ENCODE results near the gene FAM177A1.
A peak's percentile ranks its signal among the peaks of the same experiment; 100 is the strongest.

The FAM177A1 gene

GRCh38 chr14:35046751-35047536 lies 872 bp downstream of the FAM177A1 start (continued):
- TF ChIP-seq, protein P1, sequence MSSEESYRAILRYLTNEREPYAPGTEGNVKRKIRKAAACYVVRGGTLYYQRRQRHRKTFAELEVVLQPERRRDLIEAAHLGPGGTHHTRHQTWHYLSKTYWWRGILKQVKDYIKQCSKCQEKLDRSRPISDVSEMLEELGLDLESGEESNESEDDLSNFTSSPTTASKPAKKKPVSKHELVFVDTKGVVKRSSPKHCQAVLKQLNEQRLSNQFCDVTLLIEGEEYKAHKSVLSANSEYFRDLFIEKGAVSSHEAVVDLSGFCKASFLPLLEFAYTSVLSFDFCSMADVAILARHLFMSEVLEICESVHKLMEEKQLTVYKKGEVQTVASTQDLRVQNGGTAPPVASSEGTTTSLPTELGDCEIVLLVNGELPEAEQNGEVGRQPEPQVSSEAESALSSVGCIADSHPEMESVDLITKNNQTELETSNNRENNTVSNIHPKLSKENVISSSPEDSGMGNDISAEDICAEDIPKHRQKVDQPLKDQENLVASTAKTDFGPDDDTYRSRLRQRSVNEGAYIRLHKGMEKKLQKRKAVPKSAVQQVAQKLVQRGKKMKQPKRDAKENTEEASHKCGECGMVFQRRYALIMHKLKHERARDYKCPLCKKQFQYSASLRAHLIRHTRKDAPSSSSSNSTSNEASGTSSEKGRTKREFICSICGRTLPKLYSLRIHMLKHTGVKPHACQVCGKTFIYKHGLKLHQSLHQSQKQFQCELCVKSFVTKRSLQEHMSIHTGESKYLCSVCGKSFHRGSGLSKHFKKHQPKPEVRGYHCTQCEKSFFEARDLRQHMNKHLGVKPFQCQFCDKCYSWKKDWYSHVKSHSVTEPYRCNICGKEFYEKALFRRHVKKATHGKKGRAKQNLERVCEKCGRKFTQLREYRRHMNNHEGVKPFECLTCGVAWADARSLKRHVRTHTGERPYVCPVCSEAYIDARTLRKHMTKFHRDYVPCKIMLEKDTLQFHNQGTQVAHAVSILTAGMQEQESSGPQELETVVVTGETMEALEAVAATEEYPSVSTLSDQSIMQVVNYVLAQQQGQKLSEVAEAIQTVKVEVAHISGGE (tag by site-specific recombination; conservative IDR thresholded peaks at IDR 0.05; ENCODE audit: low read depth): no peak
- TF ChIP-seq KLF16 (tag by site-specific recombination; IDR thresholded peaks at IDR 0.05): 0 out of 2 replicates have a peak, but pooled peaks have one; percentile 12
- TF ChIP-seq ZNF843 (tag by site-specific recombination; IDR thresholded peaks at IDR 0.05): no peak
- no peak for TF ChIP-seq HOXD13 (CRISPR knock-in tag; IDR thresholded peaks at IDR 0.05; ENCODE audit: borderline replicate concordance)
- TF ChIP-seq ZBTB1 (tag by site-specific recombination; IDR thresholded peaks at IDR 0.05): no peak
- TF ChIP-seq ZEB2 (tag by site-specific recombination; IDR thresholded peaks at IDR 0.05): 0 out of 2 replicates have a peak, but pooled peaks have one; percentile 13
- TF ChIP-seq ZFP69B (tag by site-specific recombination; IDR thresholded peaks at IDR 0.05): no peak
- peak; percentile 36; the same call in 1 of the 2 replicates for TF ChIP-seq ZNF335 (tag by site-specific recombination; conservative IDR thresholded peaks at IDR 0.05)
- TF ChIP-seq, protein P2, sequence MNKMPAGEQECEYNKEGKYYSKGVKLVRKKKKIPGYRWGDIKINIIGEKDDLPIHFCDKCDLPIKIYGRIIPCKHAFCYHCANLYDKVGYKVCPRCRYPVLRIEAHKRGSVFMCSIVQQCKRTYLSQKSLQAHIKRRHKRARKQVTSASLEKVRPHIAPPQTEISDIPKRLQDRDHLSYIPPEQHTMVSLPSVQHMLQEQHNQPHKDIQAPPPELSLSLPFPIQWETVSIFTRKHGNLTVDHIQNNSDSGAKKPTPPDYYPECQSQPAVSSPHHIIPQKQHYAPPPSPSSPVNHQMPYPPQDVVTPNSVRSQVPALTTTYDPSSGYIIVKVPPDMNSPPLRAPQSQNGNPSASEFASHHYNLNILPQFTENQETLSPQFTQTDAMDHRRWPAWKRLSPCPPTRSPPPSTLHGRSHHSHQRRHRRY (tag by site-specific recombination; IDR thresholded peaks at IDR 0.05): no peak
- no peak for TF ChIP-seq ZNF549 (tag by site-specific recombination; IDR thresholded peaks at IDR 0.05)
- TF ChIP-seq, protein P3, sequence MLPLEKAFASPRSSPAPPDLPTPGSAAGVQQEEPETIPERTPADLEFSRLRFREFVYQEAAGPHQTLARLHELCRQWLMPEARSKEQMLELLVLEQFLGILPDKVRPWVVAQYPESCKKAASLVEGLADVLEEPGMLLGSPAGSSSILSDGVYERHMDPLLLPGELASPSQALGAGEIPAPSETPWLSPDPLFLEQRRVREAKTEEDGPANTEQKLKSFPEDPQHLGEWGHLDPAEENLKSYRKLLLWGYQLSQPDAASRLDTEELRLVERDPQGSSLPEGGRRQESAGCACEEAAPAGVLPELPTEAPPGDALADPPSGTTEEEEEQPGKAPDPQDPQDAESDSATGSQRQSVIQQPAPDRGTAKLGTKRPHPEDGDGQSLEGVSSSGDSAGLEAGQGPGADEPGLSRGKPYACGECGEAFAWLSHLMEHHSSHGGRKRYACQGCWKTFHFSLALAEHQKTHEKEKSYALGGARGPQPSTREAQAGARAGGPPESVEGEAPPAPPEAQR (tag by site-specific recombination; IDR thresholded peaks at IDR 0.05): no peak
- TF ChIP-seq, protein P4, sequence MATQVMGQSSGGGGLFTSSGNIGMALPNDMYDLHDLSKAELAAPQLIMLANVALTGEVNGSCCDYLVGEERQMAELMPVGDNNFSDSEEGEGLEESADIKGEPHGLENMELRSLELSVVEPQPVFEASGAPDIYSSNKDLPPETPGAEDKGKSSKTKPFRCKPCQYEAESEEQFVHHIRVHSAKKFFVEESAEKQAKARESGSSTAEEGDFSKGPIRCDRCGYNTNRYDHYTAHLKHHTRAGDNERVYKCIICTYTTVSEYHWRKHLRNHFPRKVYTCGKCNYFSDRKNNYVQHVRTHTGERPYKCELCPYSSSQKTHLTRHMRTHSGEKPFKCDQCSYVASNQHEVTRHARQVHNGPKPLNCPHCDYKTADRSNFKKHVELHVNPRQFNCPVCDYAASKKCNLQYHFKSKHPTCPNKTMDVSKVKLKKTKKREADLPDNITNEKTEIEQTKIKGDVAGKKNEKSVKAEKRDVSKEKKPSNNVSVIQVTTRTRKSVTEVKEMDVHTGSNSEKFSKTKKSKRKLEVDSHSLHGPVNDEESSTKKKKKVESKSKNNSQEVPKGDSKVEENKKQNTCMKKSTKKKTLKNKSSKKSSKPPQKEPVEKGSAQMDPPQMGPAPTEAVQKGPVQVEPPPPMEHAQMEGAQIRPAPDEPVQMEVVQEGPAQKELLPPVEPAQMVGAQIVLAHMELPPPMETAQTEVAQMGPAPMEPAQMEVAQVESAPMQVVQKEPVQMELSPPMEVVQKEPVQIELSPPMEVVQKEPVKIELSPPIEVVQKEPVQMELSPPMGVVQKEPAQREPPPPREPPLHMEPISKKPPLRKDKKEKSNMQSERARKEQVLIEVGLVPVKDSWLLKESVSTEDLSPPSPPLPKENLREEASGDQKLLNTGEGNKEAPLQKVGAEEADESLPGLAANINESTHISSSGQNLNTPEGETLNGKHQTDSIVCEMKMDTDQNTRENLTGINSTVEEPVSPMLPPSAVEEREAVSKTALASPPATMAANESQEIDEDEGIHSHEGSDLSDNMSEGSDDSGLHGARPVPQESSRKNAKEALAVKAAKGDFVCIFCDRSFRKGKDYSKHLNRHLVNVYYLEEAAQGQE (tag by site-specific recombination; IDR thresholded peaks at IDR 0.05): peak; percentile 90
- no peak for TF ChIP-seq ZFHX2 (tag by site-specific recombination; conservative IDR thresholded peaks at IDR 0.05)
- TF ChIP-seq CTCF (tag by site-specific recombination; IDR thresholded peaks at IDR 0.05): peak; percentile 4; the same call in 1 of the 2 replicates
- no peak for TF ChIP-seq ZNF354C (tag by site-specific recombination; IDR thresholded peaks at IDR 0.05; ENCODE audit: borderline replicate concordance, low read depth)
- no peak for TF ChIP-seq EGR2 (tag by site-specific recombination; IDR thresholded peaks at IDR 0.05; ENCODE audit: low read depth)
- no peak for TF ChIP-seq KLF10 (tag by site-specific recombination; IDR thresholded peaks at IDR 0.05)
- TF ChIP-seq ZXDB (tag by site-specific recombination; IDR thresholded peaks at IDR 0.05): 0 out of 2 replicates have a peak, but pooled peaks have one; percentile 10
- no peak for TF ChIP-seq ZNF654 (tag by site-specific recombination; IDR thresholded peaks at IDR 0.05; ENCODE audit: low read depth)
- no peak for TF ChIP-seq ZNF138 (tag by site-specific recombination; IDR thresholded peaks at IDR 0.05; ENCODE audit: borderline replicate concordance)
- no peak for TF ChIP-seq ZNF664 (tag by site-specific recombination; IDR thresholded peaks at IDR 0.05)
- TF ChIP-seq ZBTB21 (tag by site-specific recombination; IDR thresholded peaks at IDR 0.05): no peak
- TF ChIP-seq ZNF791 (tag by site-specific recombination; IDR thresholded peaks at IDR 0.05): no peak
- TF ChIP-seq ZNF169 (tag by site-specific recombination; IDR thresholded peaks at IDR 0.05): no peak
- TF ChIP-seq ZNF24 (tag by site-specific recombination; IDR thresholded peaks at IDR 0.05): no peak
- no peak for TF ChIP-seq ZNF280C (tag by site-specific recombination; IDR thresholded peaks at IDR 0.05)
